Spleen (tissue), 7 donors: ENCODE results near the gene RSAD2.

Experiments
- POLR2A ChIP-seq, 3 donors: fragments of 450-650 bp; IDR thresholded peaks; one replicate each; pipeline ENCODE4 v1.5.1; 2017; ENCODE audit warnings: antibody characterized with exemption in 3 of 3, mild to moderate bottlenecking in 1 of 3
- TF ChIP-seq, protein P1 (sequence below), 11 experiments: fragments of 200-600 bp in 7 of 11; fragments of 450-650 bp in 4 of 11; sonication (generic) in 4 of 11; IDR thresholded peaks in 8 of 11; conservative IDR thresholded peaks in 3 of 11; 1 replicate in 7 of 11; 2 replicates in 4 of 11; pipeline versions ENCODE4 v1.4.0 to v1.8.0; 2016 to 2021; ENCODE audit warnings: antibody characterized with exemption in 11 of 11, inconsistent platforms in 4 of 11, mild to moderate bottlenecking in 1 of 11
- donor health status: DM: no; HTN: no; CAD: no; lungs with moderate emphysema.
- donor health status: DM: no; HTN: no; CAD: no.
- donor health status: DM: no; HTN: no; CAD: no.

DNA sequence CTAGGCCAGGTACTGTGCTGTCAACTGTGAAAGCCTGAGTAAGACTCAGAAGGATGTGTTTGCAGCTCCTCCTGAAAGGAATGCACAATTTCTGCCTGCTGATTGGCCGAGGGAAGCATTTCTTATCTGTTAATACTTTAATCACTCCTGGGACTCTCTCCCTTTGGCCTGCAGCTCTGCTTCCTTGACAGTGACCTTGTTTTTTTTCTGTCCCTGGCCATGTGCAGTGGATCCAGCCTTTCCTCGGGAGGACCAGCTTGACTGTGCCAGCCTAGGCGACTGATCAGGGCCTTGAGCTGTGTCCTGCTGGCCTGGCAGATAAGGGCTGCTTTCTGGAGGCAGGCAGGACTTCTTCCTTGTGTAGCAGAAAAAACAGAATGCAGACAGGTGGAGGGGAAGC, 49.6 kb downstream of the RSAD2 start:
- no peak for TF ChIP-seq POLR2A (IDR thresholded peaks at IDR 0.05)
- TF ChIP-seq, protein P1, sequence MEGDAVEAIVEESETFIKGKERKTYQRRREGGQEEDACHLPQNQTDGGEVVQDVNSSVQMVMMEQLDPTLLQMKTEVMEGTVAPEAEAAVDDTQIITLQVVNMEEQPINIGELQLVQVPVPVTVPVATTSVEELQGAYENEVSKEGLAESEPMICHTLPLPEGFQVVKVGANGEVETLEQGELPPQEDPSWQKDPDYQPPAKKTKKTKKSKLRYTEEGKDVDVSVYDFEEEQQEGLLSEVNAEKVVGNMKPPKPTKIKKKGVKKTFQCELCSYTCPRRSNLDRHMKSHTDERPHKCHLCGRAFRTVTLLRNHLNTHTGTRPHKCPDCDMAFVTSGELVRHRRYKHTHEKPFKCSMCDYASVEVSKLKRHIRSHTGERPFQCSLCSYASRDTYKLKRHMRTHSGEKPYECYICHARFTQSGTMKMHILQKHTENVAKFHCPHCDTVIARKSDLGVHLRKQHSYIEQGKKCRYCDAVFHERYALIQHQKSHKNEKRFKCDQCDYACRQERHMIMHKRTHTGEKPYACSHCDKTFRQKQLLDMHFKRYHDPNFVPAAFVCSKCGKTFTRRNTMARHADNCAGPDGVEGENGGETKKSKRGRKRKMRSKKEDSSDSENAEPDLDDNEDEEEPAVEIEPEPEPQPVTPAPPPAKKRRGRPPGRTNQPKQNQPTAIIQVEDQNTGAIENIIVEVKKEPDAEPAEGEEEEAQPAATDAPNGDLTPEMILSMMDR (IDR thresholded peaks at IDR 0.05 in 8 of 11, conservative IDR thresholded peaks at IDR 0.05 in 3 of 11): no peak
